Prostate gland (tissue), 2 donors: Measurements from ENCODE around the gene PSMD14. TPM values are rescaled to one million over a fixed set of nuclear protein-coding genes. Genes with fewer than 3 reads are reported as not detected.

ENCODE experiments used
- DNase-seq: peaks from one replicate; pipeline ENCODE4 v3.0.0-alpha.2; 2019; ENCODE audit warnings: low spot score
- H3K27ac ChIP-seq, 2 donors: fragments of 200-600 bp; sonication (generic); 2 replicates each; pipeline ENCODE4 v1.5.1; 2017 to 2019
- H3K27me3 ChIP-seq: fragments of 200-600 bp; sonication (generic); replicated peaks from 2 replicates; pipeline ENCODE4 v1.5.1; 2019; ENCODE audit not compliant: insufficient read depth
- H3K36me3 ChIP-seq, 2 donors: fragments of 200-600 bp; sonication (generic); 1 replicate in 1 of 2; 2 replicates in 1 of 2; pipeline versions ENCODE4 v1.5.1 to v1.8.1; 2017 to 2019
- H3K4me1 ChIP-seq: fragments of 200-600 bp; sonication (generic); replicated peaks from 2 replicates; pipeline ENCODE4 v1.5.1; 2019
- H3K4me3 ChIP-seq, 2 donors: fragments of 200-600 bp; sonication (generic); 2 replicates each; pipeline ENCODE4 v1.5.1; 2017 to 2019
- H3K9me3 ChIP-seq: fragments of 200-600 bp; sonication (generic); 2 replicates; pipeline ENCODE4 v1.5.1; 2017
- CTCF ChIP-seq, 4 experiments: fragments of 200-600 bp in 2 of 4; fragments of 450-650 bp in 2 of 4; sonication (generic) in 2 of 4; IDR thresholded peaks; 1 replicate in 3 of 4; 2 replicates in 1 of 4; pipeline ENCODE4 v1.5.1; 2016 to 2019; ENCODE audit warnings: antibody characterized with exemption in 4 of 4, mild to moderate bottlenecking in 2 of 4, moderate library complexity in 2 of 4
- POLR2A ChIP-seq: fragments of 450-650 bp; IDR thresholded peaks from one replicate; pipeline ENCODE4 v1.6.1; 2016; ENCODE audit warnings: antibody characterized with exemption, mild to moderate bottlenecking
- POLR2AphosphoS5 ChIP-seq: sonication (generic); formaldehyde crosslinking; IDR thresholded peaks from one replicate; pipeline ENCODE4 v1.6.1; 2017; ENCODE audit warnings: antibody characterized with exemption
- WGBS: methylation state at CpG from one replicate; pipeline ENCODE4 v1.1.5; 2018; 5-methylcytosine and 5-hydroxymethylcytosine counted together
- intact Hi-C: fragments of 100-400 bp; cut with DNase I; formaldehyde crosslinking; loops from one replicate; pipeline ENCODE4 v1.14.2; 2022
- total RNA-seq, 2 donors: library from RNA; depleted of rRNA; stranded (reverse); fragments of >200 nt; gene quantifications; one replicate each; pipeline ENCODE4 v1.1.0, GENCODE V29; 2016

Gene PSMD14
- total RNA-seq, 2 donors from 2014 or later = 25.1 to 43.1 TPM

- Histone ChIP-seq H3K4me1 (no peaks in the 10 kb centered on the region), H3K27ac (no peak overlapping the region), H3K27me3 (no peaks in the 10 kb centered on the region), H3K4me3 (no peak overlapping the region), H3K9me3 (no peaks in the 10 kb centered on the region), H3K36me3 (no peaks in the 10 kb centered on the region)
- intact Hi-C loops = no loop called here
- no peak for DNase-seq
- TF ChIP-seq CTCF (IDR thresholded peaks at IDR 0.05) (no peak), POLR2AphosphoS5 (no peak), POLR2A (no peak)
Measured at GRCh38 chr2:161384864-161385263, 76.6 kb downstream of the PSMD14 start.

GRCh38 chr2:161386228-161386824 is 78.1 kb downstream of the PSMD14 start:
- intact Hi-C loops = no loop called here
- WGBS = 73% methylated on average over 2 of the region's 2 CpGs
- TF ChIP-seq POLR2AphosphoS5 = no peak
- TF ChIP-seq POLR2A = no peak
- TF ChIP-seq CTCF (IDR thresholded peaks at IDR 0.05) = no peak
- no peaks in the 10 kb centered on the region for H3K27me3 ChIP-seq
- DNase-seq = no peak
- no peaks in the 10 kb centered on the region for H3K36me3 ChIP-seq
- H3K4me3 ChIP-seq = no peak overlapping the region
- H3K4me1 ChIP-seq = no peaks in the 10 kb centered on the region
- no peak overlapping the region for H3K27ac ChIP-seq
- H3K9me3 ChIP-seq = no peaks in the 10 kb centered on the region

GRCh38 chr2:161388146-161388779 is 80.0 kb downstream of the PSMD14 start:
- no peak for TF ChIP-seq POLR2A
- no peak for TF ChIP-seq POLR2AphosphoS5
- TF ChIP-seq CTCF (IDR thresholded peaks at IDR 0.05) = no peak
- Histone ChIP-seq H3K36me3 (no peaks in the 10 kb centered on the region), H3K4me3 (no peak overlapping the region), H3K9me3 (no peaks in the 10 kb centered on the region), H3K4me1 (no peaks in the 10 kb centered on the region), H3K27ac (no peak overlapping the region), H3K27me3 (no peaks in the 10 kb centered on the region)
- WGBS = 88% methylated on average over 2 of the region's 2 CpGs
- intact Hi-C loops = no loop called here
- no peak for DNase-seq

GRCh38 chr2:161391737-161392506 is 83.7 kb downstream of the PSMD14 start:
- TF ChIP-seq CTCF (IDR thresholded peaks at IDR 0.05) = no peak
- TF ChIP-seq POLR2AphosphoS5 = no peak
- TF ChIP-seq POLR2A = no peak
- H3K4me3 ChIP-seq = no peak overlapping the region
- H3K36me3 ChIP-seq = no peaks in the 10 kb centered on the region
- no peaks in the 10 kb centered on the region for H3K4me1 ChIP-seq
- 97% methylated on average over 4 of the region's 4 CpGs for WGBS
- no peak overlapping the region for H3K27ac ChIP-seq
- no peaks in the 10 kb centered on the region for H3K27me3 ChIP-seq
- intact Hi-C loops = no loop called here
- H3K9me3 ChIP-seq = no peaks in the 10 kb centered on the region
- DNase-seq = no peak
